Nephron (organoid): ENCODE results near the gene ADCY6.

Experiments
- H3K27ac Mint-ChIP-seq, 3 experiments: 2 replicates each; pipeline ENCODE4 v1.8.0; 2020; ENCODE audit warnings: mixed read lengths in 3 of 3, mild to moderate bottlenecking in 2 of 3, moderate library complexity in 1 of 3
- H3K27me3 Mint-ChIP-seq: 2 replicates; pipeline ENCODE4 v1.8.0; 2021; ENCODE audit warnings: low read depth, mild to moderate bottlenecking, moderate library complexity, mixed read lengths
- H3K36me3 Mint-ChIP-seq: 2 replicates; pipeline ENCODE4 v1.8.0; 2020; ENCODE audit warnings: low read depth, mixed read lengths
- H3K4me1 Mint-ChIP-seq: 2 replicates; pipeline ENCODE4 v1.8.0; 2020; ENCODE audit warnings: mixed read lengths
- H3K4me3 Mint-ChIP-seq, 3 experiments: 2 replicates each; pipeline ENCODE4 v1.8.0; 2020; ENCODE audit warnings: mild to moderate bottlenecking in 3 of 3, mixed read lengths in 3 of 3, moderate library complexity in 2 of 3
- H3K9me3 Mint-ChIP-seq: 2 replicates; pipeline ENCODE4 v1.8.0; 2020; ENCODE audit warnings: mixed read lengths
- TF ChIP-seq, protein P1 (sequence below), 3 experiments: fragments of 200-600 bp; sonication (generic); IDR thresholded peaks; one replicate each; pipeline ENCODE4 v1.5.0; 2021; ENCODE audit warnings: antibody characterized with exemption in 3 of 3; ENCODE audit not compliant: unreplicated experiment in 3 of 3

The ADCY6 gene

DNA sequence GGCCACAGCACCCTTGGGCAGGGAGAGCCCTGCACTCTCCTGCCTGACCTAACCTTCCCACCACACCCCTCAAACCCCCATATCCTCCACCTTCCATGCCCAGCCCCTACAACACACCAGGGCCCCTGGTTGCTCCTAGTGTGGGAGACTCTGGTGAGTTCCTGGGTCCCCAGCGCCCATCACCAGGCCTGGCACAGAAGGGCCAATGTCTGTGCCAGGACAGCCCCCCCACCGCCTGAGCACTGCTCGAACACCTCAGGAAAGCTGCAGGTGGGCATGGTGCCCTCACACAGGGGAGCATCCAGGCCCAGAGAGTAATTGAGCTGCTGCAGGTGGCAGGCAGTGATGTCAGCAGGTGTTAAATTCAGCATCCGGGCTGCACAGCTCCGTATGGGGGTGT lies 15.2 kb downstream of the ADCY6 start:
- no peaks in the 10 kb centered on the region for H3K27me3 Mint-ChIP-seq
- no peaks in the 10 kb centered on the region for H3K9me3 Mint-ChIP-seq
- H3K4me3 Mint-ChIP-seq, result no peak overlapping the region
- peaks cover 56% of the 10 kb centered on the region for H3K36me3 Mint-ChIP-seq
- TF ChIP-seq, protein P1, sequence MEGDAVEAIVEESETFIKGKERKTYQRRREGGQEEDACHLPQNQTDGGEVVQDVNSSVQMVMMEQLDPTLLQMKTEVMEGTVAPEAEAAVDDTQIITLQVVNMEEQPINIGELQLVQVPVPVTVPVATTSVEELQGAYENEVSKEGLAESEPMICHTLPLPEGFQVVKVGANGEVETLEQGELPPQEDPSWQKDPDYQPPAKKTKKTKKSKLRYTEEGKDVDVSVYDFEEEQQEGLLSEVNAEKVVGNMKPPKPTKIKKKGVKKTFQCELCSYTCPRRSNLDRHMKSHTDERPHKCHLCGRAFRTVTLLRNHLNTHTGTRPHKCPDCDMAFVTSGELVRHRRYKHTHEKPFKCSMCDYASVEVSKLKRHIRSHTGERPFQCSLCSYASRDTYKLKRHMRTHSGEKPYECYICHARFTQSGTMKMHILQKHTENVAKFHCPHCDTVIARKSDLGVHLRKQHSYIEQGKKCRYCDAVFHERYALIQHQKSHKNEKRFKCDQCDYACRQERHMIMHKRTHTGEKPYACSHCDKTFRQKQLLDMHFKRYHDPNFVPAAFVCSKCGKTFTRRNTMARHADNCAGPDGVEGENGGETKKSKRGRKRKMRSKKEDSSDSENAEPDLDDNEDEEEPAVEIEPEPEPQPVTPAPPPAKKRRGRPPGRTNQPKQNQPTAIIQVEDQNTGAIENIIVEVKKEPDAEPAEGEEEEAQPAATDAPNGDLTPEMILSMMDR (IDR thresholded peaks at IDR 0.05; ENCODE audit: unreplicated experiment in 3 of 3), result no peak
- no peaks in the 10 kb centered on the region for H3K4me1 Mint-ChIP-seq
- no peak overlapping the region for H3K27ac Mint-ChIP-seq

GRCh38 chr12:48771588-48772112 lies 17.2 kb downstream of the ADCY6 start:
- TF ChIP-seq, protein P1 (IDR thresholded peaks at IDR 0.05; ENCODE audit: unreplicated experiment in 3 of 3), result no peak
- Mint-ChIP-seq H3K9me3 (no peaks in the 10 kb centered on the region), H3K27ac (no peak overlapping the region), H3K4me1 (no peaks in the 10 kb centered on the region), H3K27me3 (no peaks in the 10 kb centered on the region), H3K4me3 (no peak overlapping the region), H3K36me3 (peaks cover 51% of the 10 kb centered on the region)

GRCh38 chr12:48770756-48771155 lies 18.1 kb downstream of the ADCY6 start:
- Mint-ChIP-seq H3K4me1 (peaks cover 2% of the 10 kb centered on the region), H3K36me3 (peaks cover 60% of the 10 kb centered on the region), H3K27me3 (no peaks in the 10 kb centered on the region), H3K9me3 (no peaks in the 10 kb centered on the region), H3K4me3 (no peak overlapping the region), H3K27ac (no peak overlapping the region)
- TF ChIP-seq, protein P1 (IDR thresholded peaks at IDR 0.05; ENCODE audit: unreplicated experiment in 3 of 3), result no peak

DNA sequence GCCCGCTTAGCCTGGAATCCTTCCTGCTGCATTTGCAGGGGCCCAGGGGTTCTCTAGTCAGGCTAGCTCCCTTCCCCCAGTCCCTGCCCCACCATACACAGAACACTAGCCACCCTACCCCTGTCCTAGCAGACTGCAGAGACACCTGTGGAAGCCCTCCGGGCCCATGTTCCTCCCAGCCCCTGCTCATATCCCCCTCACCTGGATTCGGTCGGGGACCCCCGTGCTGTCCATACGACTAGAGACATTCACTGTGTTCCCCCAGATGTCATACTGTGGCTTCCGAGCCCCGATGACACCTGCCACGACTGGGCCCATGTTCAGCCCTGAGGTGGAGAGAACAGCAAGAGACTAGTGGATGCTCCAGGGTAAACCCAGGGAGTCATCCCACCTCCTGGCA lies 20.2 kb downstream of the ADCY6 start:
- Mint-ChIP-seq H3K27me3 (no peaks in the 10 kb centered on the region), H3K4me3 (no peak overlapping the region), H3K27ac (no peak overlapping the region), H3K36me3 (peaks cover 64% of the 10 kb centered on the region), H3K4me1 (peaks cover 7% of the 10 kb centered on the region), H3K9me3 (no peaks in the 10 kb centered on the region)
- TF ChIP-seq, protein P1 (IDR thresholded peaks at IDR 0.05; ENCODE audit: unreplicated experiment in 3 of 3), result no peak

DNA sequence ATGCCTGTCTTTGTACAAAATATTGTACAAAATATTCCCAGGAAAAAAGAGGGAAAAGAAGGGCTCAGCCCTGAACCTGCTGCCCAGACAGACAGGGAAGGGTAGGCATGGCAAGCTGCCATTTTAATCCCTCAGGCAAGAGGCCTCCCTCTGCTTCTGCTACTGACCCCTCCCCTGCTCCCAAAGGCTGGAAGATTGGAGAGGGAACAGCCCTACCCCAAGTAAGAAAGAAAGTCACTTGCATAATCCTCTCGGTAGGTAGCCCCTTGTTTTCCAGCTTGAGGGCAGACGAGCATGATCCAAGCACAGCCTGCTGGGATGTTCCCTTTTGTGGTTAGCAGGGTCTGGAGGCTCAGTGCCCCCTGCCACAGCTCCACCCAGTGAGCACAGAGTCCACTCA lies 20.7 kb downstream of the ADCY6 start:
- Mint-ChIP-seq H3K36me3 (peaks cover 64% of the 10 kb centered on the region), H3K27ac (no peak overlapping the region), H3K9me3 (no peaks in the 10 kb centered on the region), H3K27me3 (no peaks in the 10 kb centered on the region), H3K4me1 (peaks cover 7% of the 10 kb centered on the region), H3K4me3 (no peak overlapping the region)
- TF ChIP-seq, protein P1 (IDR thresholded peaks at IDR 0.05; ENCODE audit: unreplicated experiment in 3 of 3), result no peak

DNA sequence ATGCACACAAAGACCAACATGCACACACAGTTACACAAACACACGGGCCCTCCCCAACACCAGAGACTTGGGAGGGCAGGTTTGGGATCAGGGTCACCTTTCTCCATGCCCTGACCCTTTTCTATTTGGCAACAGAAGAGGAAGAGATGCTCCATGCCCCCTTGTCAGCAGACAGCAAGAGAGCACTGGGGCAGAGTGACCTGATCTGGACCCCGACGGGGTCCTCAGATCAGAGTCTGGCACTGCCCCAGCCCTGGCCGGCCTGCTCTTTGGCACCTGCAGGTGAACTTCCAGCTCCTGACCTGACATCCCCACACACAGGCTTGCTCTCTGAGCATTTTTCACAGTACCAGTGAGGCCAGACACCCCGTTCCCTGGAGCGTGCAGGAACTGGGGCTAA lies 21.4 kb downstream of the ADCY6 start:
- H3K4me1 Mint-ChIP-seq, result peaks cover 7% of the 10 kb centered on the region
- TF ChIP-seq, protein P1 (IDR thresholded peaks at IDR 0.05; ENCODE audit: unreplicated experiment in 3 of 3), result no peak
- H3K27ac Mint-ChIP-seq, result no peak overlapping the region
- peaks cover 60% of the 10 kb centered on the region for H3K36me3 Mint-ChIP-seq
- no peaks in the 10 kb centered on the region for H3K9me3 Mint-ChIP-seq
- H3K4me3 Mint-ChIP-seq, result no peak overlapping the region
- H3K27me3 Mint-ChIP-seq, result no peaks in the 10 kb centered on the region
